Measurements from ENCODE around the gene USP50. TPM values are rescaled to one million over a fixed set of nuclear protein-coding genes. Genes with fewer than 3 reads are reported as not detected.

The USP50 gene
- total RNA-seq, 4 donors from 2014 or later: not detected

GRCh38 chr15:50563756-50564155 lies 17.3 kb upstream of the USP50 start:
- H3K4me3 ChIP-seq (ENCODE audit: low read depth, poor library complexity, severe bottlenecking): no peak overlapping the region
- intact Hi-C loops (cut with DNase I; ENCODE audit: low total_unique reads): no loop called here
- no peak for DNase-seq (ENCODE audit: low spot score in 2 of 2)
- 96 to 97% methylated on average over 4 of the region's 4 CpGs for WGBS, 2 donors
- TF ChIP-seq CTCF (IDR thresholded peaks at IDR 0.05) (no peak), POLR2A (IDR thresholded peaks at IDR 0.05) (no peak)

GRCh38 chr15:50562735-50563640 lies 16.5 kb upstream of the USP50 start:
- DNase-seq (ENCODE audit: low spot score in 2 of 2): no peak
- no peak overlapping the region for H3K4me3 ChIP-seq (ENCODE audit: low read depth, poor library complexity, severe bottlenecking)
- 54 to 55% methylated on average over 4 of the region's 4 CpGs for WGBS, 2 donors
- intact Hi-C loops (cut with DNase I; ENCODE audit: low total_unique reads): no loop called here
- TF ChIP-seq POLR2A (IDR thresholded peaks at IDR 0.05): no peak
- no peak for TF ChIP-seq CTCF (IDR thresholded peaks at IDR 0.05)

GRCh38 chr15:50558012-50558411 lies 11.5 kb upstream of the USP50 start:
- TF ChIP-seq CTCF (IDR thresholded peaks at IDR 0.05) (no peak), POLR2A (IDR thresholded peaks at IDR 0.05) (no peak)
- H3K4me3 ChIP-seq (ENCODE audit: low read depth, poor library complexity, severe bottlenecking): no peak overlapping the region
- intact Hi-C loops (cut with DNase I; ENCODE audit: low total_unique reads): no loop called here
- no peak for DNase-seq (ENCODE audit: low spot score in 2 of 2)
- 98 to 100% methylated on average over 2 of the region's 2 CpGs for WGBS, 2 donors

GRCh38 chr15:50556642-50557371 lies 10.3 kb upstream of the USP50 start:
- H3K4me3 ChIP-seq (ENCODE audit: low read depth, poor library complexity, severe bottlenecking): no peak overlapping the region
- intact Hi-C loops (cut with DNase I; ENCODE audit: low total_unique reads): no loop called here
- DNase-seq (ENCODE audit: low spot score in 2 of 2): no peak
- 96 to 99% methylated on average over 2 of the region's 2 CpGs for WGBS, 2 donors
- no peak for TF ChIP-seq POLR2A (IDR thresholded peaks at IDR 0.05)
- no peak for TF ChIP-seq CTCF (IDR thresholded peaks at IDR 0.05)

- 83 to 91% methylated on average over 4 of the region's 4 CpGs for WGBS, 2 donors
- DNase-seq (ENCODE audit: low spot score in 2 of 2): no peak
- H3K4me3 ChIP-seq (ENCODE audit: low read depth, poor library complexity, severe bottlenecking): no peak overlapping the region
- intact Hi-C loops (cut with DNase I; ENCODE audit: low total_unique reads): no loop called here
- no peak for TF ChIP-seq POLR2A (IDR thresholded peaks at IDR 0.05)
- TF ChIP-seq CTCF (IDR thresholded peaks at IDR 0.05): no peak
Measured at GRCh38 chr15:50552238-50552637, 5.8 kb upstream of the USP50 start.

Measured in lower leg skin (tissue), 4 donors.